Skeletal muscle cell (primary cell): ENCODE data around the gene NOTCH3.
A peak's percentile ranks its signal among the peaks of the same experiment; 100 is the strongest.

Source experiments
- DNase-seq: peaks from one replicate; pipeline ENCODE4 v3.0.0-alpha.2; 2010; ENCODE audit warnings: low read depth
- H3K4me3 ChIP-seq: 2 replicates; pipeline ENCODE4 v1.5.1; 2011; ENCODE audit warnings: low read depth, mild to moderate bottlenecking, control low read depth, low read length, moderate library complexity

The NOTCH3 gene

DNA sequence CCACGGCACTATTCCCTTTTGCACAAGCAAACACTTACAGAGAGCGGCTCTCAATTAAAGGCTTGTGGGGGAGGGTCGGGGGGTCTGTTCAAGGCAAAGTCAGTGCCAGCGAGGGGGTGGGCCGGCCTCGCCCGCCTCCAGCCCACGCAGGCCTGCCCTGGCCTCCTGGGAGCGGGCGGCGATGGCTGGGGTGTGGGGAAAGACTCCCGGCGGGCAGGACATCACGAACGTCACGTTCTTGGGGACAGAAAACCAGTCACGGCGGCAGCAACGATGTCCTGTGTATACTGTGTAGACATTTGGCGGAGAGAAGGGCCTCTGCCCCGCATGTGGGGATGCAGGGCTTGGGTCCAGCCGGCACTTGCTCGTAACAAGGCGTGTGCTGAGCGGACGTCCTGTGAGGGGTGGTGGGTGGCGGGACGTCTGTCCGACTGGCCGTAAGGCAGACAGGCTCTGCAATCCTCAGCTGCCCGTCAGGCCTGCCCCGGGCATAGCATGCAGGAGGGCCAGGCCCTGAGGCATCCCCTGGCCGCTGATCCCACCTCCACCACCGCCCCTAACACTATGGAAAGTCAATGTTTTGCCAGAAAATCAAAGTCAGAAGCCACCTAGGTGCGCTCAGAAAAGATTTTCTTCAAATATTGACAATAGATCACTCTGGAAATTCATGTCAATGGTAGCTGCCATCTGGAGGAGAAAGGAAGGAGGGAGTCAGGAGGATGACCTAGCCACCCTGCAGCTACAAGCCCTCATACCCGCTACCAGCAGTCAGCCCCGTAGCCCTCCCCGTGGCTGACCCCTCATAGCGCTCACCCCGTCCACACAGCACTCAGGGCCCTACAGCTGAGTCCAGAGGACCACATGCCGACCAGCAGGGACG, 37.2 kb upstream of the NOTCH3 start:
- no peak for DNase-seq
- H3K4me3 ChIP-seq = no peak overlapping the region

DNA sequence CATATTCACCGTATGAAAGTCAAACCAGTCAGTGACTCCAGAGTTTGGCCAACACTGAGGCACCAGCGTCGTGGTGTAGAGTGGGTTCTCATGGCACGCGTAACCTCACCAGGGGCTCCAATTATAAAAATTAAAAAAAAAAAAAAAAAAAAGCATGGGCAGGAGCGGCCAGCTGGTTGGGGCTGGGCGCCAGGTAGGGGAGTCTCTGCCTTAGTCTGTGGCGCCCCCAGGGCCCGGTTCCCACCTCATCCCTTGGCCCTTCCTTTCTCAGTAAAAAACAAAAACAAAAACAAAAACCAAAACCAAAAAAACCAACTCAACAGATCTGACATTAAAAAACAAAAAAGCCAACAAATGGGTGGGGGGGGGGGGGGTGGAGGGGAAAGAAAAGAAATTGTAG, 36.1 kb upstream of the NOTCH3 start:
- no peak for DNase-seq

GRCh38 chr19:15235781-15236180, 35.0 kb upstream of the NOTCH3 start:
- DNase-seq = no peak
- no peak overlapping the region for H3K4me3 ChIP-seq

More for the DNA sequence above, 36.1 kb upstream of the NOTCH3 start:
- H3K4me3 ChIP-seq = no peak overlapping the region

GRCh38 chr19:15234431-15235130, 33.8 kb upstream of the NOTCH3 start:
- H3K4me3 ChIP-seq = no peak overlapping the region
- DNase-seq = no peak

DNA sequence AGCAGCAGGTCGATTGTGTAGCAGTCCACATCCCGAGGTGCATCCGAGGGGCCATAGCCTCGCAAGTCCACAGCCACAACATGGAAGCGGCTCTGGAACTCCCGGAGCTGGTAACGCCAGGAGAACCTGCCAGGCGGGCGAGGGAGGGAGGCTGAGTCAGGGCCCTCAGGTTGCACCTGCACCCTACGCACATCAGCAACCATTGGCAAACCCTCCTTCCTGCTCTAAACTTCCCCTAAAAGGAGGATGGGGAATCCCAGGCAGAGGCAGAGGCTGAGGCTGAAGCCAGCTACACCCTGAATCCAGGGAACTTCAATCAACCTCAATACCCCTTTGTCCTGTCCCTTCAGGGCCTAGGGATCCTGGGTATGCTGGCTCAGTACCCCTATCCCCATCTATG, 30.5 kb upstream of the NOTCH3 start:
- DNase-seq = no peak
- H3K4me3 ChIP-seq = no peak overlapping the region

DNA sequence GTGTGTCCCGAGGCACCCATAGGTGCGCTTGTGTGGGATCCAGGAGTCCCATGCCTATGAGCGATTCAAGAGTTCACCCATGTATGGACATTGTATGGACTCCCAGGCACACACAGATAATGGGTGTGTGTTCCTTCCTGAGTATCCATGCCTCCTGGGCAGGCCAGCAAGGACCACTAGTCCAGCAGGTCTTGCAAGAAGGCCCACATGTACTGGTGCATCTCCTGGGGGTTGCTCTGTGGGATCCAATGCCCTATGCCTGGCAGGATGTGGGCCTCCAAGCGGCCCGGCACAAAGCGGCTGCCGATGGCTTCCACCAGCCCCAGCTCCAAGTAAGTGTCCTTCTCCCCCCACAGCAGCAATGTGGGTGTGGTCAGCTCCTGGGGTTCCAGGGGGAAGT, 26.5 kb upstream of the NOTCH3 start:
- H3K4me3 ChIP-seq = no peak overlapping the region

DNA sequence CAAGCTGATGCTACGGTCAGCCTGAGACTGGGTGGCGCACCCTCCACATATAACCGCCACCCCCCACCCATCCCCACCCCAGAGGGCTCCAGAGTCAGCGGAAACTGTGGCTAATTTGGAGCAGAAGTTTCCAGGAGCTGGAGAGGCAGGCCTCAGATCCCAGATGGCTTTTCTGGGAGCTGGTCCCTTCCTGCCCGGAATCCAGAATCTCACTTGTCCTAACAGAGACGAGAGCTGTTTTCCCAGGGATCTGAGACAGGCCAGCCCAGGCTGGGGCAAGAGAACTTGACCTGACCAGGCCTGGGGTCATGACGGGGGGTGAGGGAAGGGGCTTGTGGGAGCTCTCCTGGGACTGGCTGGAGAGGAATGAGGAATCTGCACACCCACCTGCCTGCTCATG, 25.0 kb upstream of the NOTCH3 start:
- no peak overlapping the region for H3K4me3 ChIP-seq
- no peak for DNase-seq

More for the DNA sequence above, 26.5 kb upstream of the NOTCH3 start:
- DNase-seq = no peak

DNA sequence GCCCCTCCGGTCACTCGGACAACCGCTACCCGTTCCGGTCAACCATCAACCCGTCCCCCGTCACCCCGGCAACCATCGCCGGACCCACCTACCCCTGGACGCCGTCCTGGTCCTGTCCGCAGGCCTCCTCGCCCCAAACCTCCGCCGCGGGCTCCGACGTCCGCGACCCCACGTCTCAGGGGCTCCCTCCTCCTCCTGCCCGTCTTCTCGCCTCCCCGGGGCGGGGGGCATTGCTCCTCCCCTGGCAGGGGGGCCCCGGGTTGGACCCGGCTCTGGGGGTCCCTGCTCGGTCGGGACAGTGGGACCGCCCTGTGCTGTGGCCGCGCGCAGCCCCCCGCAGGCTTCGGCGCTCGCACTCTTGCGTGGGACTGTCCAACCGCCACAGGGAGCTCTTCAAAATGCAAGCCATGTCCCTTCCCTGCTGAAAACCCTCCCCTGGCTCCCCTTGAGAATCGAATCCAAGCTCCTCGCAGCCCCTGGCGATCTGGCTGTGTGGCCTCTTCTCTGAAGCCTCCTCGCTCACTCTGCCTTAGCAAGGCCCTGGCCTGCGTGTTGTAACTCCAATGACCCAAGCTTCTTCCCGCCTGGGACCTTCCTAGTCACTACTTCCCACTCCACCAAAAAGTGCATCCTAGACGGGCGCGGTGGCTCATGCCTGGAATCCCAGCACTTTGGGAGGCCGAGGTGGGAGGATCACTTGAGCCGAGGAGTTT, 23.0 kb upstream of the NOTCH3 start:
- DNase-seq = no peak
- H3K4me3 ChIP-seq = peak overlapping the region; percentile 63

DNA sequence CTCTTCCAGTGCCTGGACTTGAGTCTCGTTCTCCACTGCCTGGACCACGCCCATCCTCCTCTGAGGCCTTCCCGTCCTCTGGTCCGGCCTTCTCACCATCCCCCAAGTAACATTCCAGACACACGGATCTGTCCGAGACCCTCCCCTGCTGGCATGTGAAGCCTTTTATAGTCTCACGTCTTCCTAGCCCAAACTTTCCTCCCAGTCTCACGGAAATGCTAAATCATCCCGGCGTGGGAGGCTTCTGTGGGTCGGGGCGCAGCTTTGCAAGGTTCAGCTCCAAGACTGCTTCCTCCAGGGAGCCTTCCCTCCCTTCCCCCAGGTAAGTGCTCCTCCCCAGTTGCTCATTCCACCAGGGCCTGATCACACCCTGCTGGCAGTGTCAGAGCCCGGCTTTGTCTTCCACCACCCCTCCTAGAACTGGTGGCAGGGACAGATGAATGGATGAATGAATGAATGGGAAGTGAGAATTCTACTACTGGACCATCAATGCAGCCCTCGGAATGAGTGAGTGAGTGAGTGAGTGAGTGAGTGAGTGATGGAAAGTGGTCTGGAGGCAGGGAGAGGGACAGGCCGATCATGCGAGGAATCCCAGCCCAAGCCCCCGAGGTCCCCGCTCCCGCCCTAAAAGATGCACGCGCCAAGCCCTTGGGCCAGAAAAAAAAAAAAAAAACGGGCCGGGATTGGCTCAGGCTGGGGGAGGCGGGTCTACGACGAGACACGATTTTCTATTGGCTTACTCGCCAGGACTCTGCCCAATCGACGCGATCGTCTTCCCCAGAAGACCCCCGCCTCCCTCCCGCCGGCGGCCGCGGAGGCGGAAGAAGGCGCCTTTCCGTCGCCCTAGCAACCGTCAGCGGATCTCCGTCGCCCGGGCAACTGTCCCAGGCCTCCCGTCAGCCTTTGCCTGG, 22.2 kb upstream of the NOTCH3 start:
- DNase-seq = peak; percentile 89
- H3K4me3 ChIP-seq = peak overlapping the region; percentile 63

DNA sequence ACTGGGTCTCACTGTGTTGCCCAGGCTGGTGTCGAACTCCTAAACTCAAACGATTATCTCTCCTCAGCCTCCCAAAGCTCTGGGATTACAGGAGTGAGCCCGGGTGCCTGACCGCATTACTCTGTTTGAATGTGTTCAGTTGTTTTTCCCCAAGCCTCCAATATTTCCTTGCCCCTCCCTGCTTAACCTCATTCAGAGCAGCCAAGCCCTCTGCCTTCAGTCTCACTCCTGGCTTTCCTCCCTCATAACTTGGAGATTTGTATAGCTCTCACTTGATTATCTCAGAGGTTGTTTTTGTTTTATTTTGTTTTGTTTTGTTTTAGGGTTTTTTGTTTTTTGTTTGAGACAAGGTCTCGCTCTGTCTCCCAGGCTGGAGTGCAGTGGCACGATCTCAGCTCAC, 20.0 kb upstream of the NOTCH3 start:
- no peak for DNase-seq
- no peak overlapping the region for H3K4me3 ChIP-seq

DNA sequence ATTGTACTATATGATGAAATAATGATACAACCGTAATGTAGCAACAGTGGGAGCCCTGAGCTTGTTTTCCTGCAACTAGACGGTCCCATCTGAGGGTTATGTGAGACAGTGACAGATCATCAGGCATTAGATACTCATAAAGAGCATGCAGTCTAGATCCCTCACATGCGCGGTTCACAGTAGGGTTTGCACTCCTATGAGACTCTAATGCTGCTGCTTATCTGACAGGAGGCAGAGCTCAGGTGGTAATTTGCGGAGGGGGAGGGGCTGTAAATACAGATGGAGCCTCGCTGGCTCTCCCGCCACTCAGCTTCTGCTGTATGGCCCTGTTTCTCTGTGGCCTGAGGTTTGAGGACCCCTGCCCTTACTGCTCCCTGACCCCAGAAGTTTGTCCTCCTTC, 17.7 kb upstream of the NOTCH3 start:
- no peak for DNase-seq

DNA sequence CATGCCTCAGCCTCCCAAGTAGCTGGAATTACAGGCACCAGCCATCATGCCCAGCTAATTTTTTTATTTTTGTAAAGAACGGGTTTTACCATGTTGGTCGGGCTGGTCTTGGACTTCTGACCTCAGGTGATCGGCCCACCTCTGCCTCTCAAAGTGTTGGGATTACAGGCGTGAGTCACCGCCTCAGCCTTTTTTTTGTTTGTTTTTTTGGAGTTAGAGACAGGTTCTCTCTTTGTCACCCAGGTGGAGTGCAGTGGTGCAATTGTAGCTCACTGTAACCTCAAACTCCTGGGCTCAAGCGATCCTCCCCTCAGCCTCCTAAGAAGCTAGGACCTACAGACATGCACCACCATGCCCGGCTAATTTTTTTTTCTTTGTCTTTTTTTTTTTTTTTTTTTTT, 15.6 kb upstream of the NOTCH3 start:
- H3K4me3 ChIP-seq = no peak overlapping the region
- DNase-seq = no peak

More for the DNA sequence above, 17.7 kb upstream of the NOTCH3 start:
- H3K4me3 ChIP-seq = no peak overlapping the region

DNA sequence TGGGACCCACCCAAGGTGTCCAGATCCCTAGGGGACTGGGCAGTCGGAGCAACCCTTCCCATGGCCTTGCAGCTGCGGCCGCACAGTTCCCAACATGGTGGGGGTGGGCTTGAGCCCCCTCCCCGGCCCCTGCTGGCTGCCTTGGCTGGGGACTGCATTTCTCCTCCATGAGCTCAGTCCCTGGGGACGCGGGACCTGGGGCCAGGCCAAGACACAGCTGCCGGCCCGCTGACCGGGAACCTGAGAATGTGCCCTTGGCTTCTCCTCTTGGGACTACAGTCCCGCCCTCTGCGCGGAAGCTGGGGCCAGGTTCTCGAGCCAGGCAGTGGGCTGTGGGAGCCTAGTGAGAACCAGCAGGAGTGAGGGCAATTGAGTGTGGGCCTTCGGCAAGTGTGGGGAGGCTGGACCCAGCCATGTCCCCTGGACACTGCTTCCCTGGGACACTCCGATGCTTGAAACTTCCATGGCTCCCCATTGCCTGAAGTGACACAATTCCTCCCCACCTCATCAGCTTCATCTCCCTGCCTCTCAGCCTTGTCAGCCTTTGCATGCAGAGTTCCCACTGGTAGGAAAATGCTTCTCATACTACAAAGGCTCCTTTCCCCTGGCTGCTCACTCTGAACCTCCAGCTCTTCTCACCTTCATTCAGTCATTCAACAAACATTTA, 13.1 kb upstream of the NOTCH3 start:
- no peak for DNase-seq
- H3K4me3 ChIP-seq = no peak overlapping the region

- DNase-seq = no peak
Observed at GRCh38 chr19:15212711-15213110, 11.9 kb upstream of the NOTCH3 start.

GRCh38 chr19:15210323-15210781, 9.6 kb upstream of the NOTCH3 start:
- H3K4me3 ChIP-seq = no peak overlapping the region

More at GRCh38 chr19:15212711-15213110, 11.9 kb upstream of the NOTCH3 start:
- no peak overlapping the region for H3K4me3 ChIP-seq

GRCh38 chr19:15201374-15202023, 704 bp upstream of the NOTCH3 start:
- H3K4me3 ChIP-seq = peak overlapping the region; percentile 80
- DNase-seq = no peak

More at GRCh38 chr19:15210323-15210781, 9.6 kb upstream of the NOTCH3 start:
- peak; percentile 85 for DNase-seq

DNA sequence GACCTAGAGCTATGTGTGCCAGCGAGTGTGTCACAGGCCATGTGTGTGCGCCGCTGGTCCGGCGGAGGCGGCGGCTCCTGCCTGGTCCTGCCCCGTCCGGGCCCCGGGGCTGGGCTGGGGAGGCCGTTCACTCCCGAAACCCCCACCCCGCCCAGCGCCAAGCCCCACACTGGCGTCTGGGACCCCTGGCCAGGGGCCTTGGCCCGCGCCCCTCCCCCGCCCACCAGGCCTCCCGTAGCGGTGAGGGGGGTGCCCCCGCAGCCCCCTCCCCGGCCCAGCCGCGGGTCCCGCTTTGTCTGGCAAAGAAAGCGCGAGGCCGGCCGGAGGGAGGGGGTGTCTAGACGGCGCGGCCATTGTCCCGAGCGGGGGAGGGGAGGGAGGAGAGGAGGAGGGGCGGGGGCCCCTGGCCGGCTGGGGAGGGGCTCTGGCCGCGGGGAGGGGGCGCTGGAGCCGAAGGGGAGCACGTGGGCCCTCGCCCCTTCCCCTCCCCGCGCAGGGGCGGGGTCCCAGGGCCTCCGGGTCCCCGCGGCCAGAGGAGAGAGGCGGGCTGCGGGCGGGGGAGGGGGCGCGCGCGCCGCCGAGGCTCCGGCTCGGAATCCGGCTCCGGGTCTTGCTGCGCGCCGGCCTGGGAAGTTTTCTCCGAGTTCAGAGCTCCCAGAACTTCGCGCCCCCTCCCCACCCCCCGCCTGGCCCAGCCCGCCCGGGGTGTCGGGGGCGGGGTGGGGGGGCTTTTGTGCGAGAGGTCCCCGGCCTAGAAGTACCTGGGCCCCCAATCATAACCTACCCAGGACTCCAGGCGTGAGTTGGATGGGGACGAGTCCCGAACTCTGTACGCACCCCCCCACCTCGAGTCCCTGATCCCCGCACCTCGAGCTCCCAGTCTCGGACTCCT, 888 bp downstream of the NOTCH3 start:
- DNase-seq = no peak
- peak overlapping the region; percentile 80 for H3K4me3 ChIP-seq
